ENCODE results near the gene USP14.
A peak's percentile ranks its signal among the peaks of the same experiment; 100 is the strongest.
"Not testable (repeated sequence)": the region's sequence is repeated elsewhere in the genome, so short reads cannot be mapped to it uniquely, and the experiment has no call there.

USP14 gene

GRCh38 chr18:158128-159036 lies at the start of gene USP14:
USP14 (plus strand) TSS chr18:158557; CDS start chr18:158699, 142 bp downstream.
- H3K27me3 ChIP-seq (ENCODE audit: insufficient read depth, low read length), result no peaks in the 10 kb centered on the region
- H3K4me3 ChIP-seq (ENCODE audit: low read depth, low read length), result peak within 1 kb of the TSS; percentile 90
- H3K4me1 ChIP-seq (ENCODE audit: control insufficient read depth, insufficient read depth, low read length, unreplicated experiment), result peaks cover 32% of the 10 kb centered on the region
- H3K36me3 ChIP-seq (ENCODE audit: insufficient read depth, low read length), result peaks cover 3% of the 10 kb centered on the region; the same call in 1 of the 2 replicates
- H3K27ac ChIP-seq (ENCODE audit: low read depth, low read length), result peak within 1 kb of the TSS; percentile 71
- H3K79me2 ChIP-seq (ENCODE audit: control insufficient read depth, insufficient read depth, low read length, unreplicated experiment), result peaks cover 50% of the 10 kb centered on the region
- peak within 1 kb of the TSS; percentile 79 for H2AFZ ChIP-seq (ENCODE audit: low read length, unreplicated experiment)

- not testable (repeated sequence) for H3K4me1 ChIP-seq (ENCODE audit: control insufficient read depth, insufficient read depth, low read length, unreplicated experiment); H3K27me3 ChIP-seq (ENCODE audit: insufficient read depth, low read length); H3K27ac ChIP-seq (ENCODE audit: low read depth, low read length); H3K36me3 ChIP-seq (ENCODE audit: insufficient read depth, low read length); H3K79me2 ChIP-seq (ENCODE audit: control insufficient read depth, insufficient read depth, low read length, unreplicated experiment); H2AFZ ChIP-seq (ENCODE audit: low read length, unreplicated experiment); H3K4me3 ChIP-seq (ENCODE audit: low read depth, low read length)
These were observed 49.7 kb upstream of the USP14 start for GRCh38 chr18:108665-109063.

GRCh38 chr18:109130-109921 lies 49.0 kb upstream of the USP14 start:
- H3K27ac ChIP-seq (ENCODE audit: low read depth, low read length); H2AFZ ChIP-seq (ENCODE audit: low read length, unreplicated experiment); H3K79me2 ChIP-seq (ENCODE audit: control insufficient read depth, insufficient read depth, low read length, unreplicated experiment); H3K36me3 ChIP-seq (ENCODE audit: insufficient read depth, low read length); H3K27me3 ChIP-seq (ENCODE audit: insufficient read depth, low read length); H3K4me3 ChIP-seq (ENCODE audit: low read depth, low read length); H3K4me1 ChIP-seq (ENCODE audit: control insufficient read depth, insufficient read depth, low read length, unreplicated experiment): not testable (repeated sequence)

GRCh38 chr18:109922-110261 lies 48.5 kb upstream of the USP14 start:
- H3K4me1 ChIP-seq (ENCODE audit: control insufficient read depth, insufficient read depth, low read length, unreplicated experiment); H2AFZ ChIP-seq (ENCODE audit: low read length, unreplicated experiment); H3K79me2 ChIP-seq (ENCODE audit: control insufficient read depth, insufficient read depth, low read length, unreplicated experiment); H3K36me3 ChIP-seq (ENCODE audit: insufficient read depth, low read length); H3K27me3 ChIP-seq (ENCODE audit: insufficient read depth, low read length); H3K27ac ChIP-seq (ENCODE audit: low read depth, low read length); H3K4me3 ChIP-seq (ENCODE audit: low read depth, low read length): not testable (repeated sequence)

- H3K27ac ChIP-seq (ENCODE audit: low read depth, low read length); H3K79me2 ChIP-seq (ENCODE audit: control insufficient read depth, insufficient read depth, low read length, unreplicated experiment); H2AFZ ChIP-seq (ENCODE audit: low read length, unreplicated experiment); H3K36me3 ChIP-seq (ENCODE audit: insufficient read depth, low read length); H3K4me1 ChIP-seq (ENCODE audit: control insufficient read depth, insufficient read depth, low read length, unreplicated experiment); H3K27me3 ChIP-seq (ENCODE audit: insufficient read depth, low read length); H3K4me3 ChIP-seq (ENCODE audit: low read depth, low read length): not testable (repeated sequence)
These were observed 47.8 kb upstream of the USP14 start for GRCh38 chr18:110351-111201.

- peak overlapping the region; percentile 72 for H3K4me3 ChIP-seq (ENCODE audit: low read depth, low read length)
- no peaks in the 10 kb centered on the region for H3K36me3 ChIP-seq (ENCODE audit: insufficient read depth, low read length)
- no peak overlapping the region for H3K27ac ChIP-seq (ENCODE audit: low read depth, low read length)
- H2AFZ ChIP-seq (ENCODE audit: low read length, unreplicated experiment), result peak overlapping the region; percentile 89
- H3K4me1 ChIP-seq (ENCODE audit: control insufficient read depth, insufficient read depth, low read length, unreplicated experiment), result no peaks in the 10 kb centered on the region
- no peaks in the 10 kb centered on the region for H3K79me2 ChIP-seq (ENCODE audit: control insufficient read depth, insufficient read depth, low read length, unreplicated experiment)
- no peaks in the 10 kb centered on the region for H3K27me3 ChIP-seq (ENCODE audit: insufficient read depth, low read length)
These were observed 46.9 kb upstream of the USP14 start for GRCh38 chr18:111306-112014.

- H3K79me2 ChIP-seq (ENCODE audit: control insufficient read depth, insufficient read depth, low read length, unreplicated experiment); H3K27me3 ChIP-seq (ENCODE audit: insufficient read depth, low read length); H3K36me3 ChIP-seq (ENCODE audit: insufficient read depth, low read length); H3K4me3 ChIP-seq (ENCODE audit: low read depth, low read length); H2AFZ ChIP-seq (ENCODE audit: low read length, unreplicated experiment); H3K4me1 ChIP-seq (ENCODE audit: control insufficient read depth, insufficient read depth, low read length, unreplicated experiment); H3K27ac ChIP-seq (ENCODE audit: low read depth, low read length): not testable (repeated sequence)
These were observed 46.2 kb upstream of the USP14 start for GRCh38 chr18:112015-112733.

- H3K36me3 ChIP-seq (ENCODE audit: insufficient read depth, low read length); H3K27me3 ChIP-seq (ENCODE audit: insufficient read depth, low read length); H3K4me3 ChIP-seq (ENCODE audit: low read depth, low read length); H2AFZ ChIP-seq (ENCODE audit: low read length, unreplicated experiment); H3K27ac ChIP-seq (ENCODE audit: low read depth, low read length); H3K4me1 ChIP-seq (ENCODE audit: control insufficient read depth, insufficient read depth, low read length, unreplicated experiment); H3K79me2 ChIP-seq (ENCODE audit: control insufficient read depth, insufficient read depth, low read length, unreplicated experiment): not testable (repeated sequence)
These were observed 37.7 kb upstream of the USP14 start for GRCh38 chr18:120539-121260.

- H3K4me3 ChIP-seq (ENCODE audit: low read depth, low read length), result no peak overlapping the region
- no peaks in the 10 kb centered on the region for H3K4me1 ChIP-seq (ENCODE audit: control insufficient read depth, insufficient read depth, low read length, unreplicated experiment)
- H3K27me3 ChIP-seq (ENCODE audit: insufficient read depth, low read length), result no peaks in the 10 kb centered on the region
- no peak overlapping the region for H3K27ac ChIP-seq (ENCODE audit: low read depth, low read length)
- H2AFZ ChIP-seq (ENCODE audit: low read length, unreplicated experiment), result no peak overlapping the region
- H3K36me3 ChIP-seq (ENCODE audit: insufficient read depth, low read length), result no peaks in the 10 kb centered on the region
- H3K79me2 ChIP-seq (ENCODE audit: control insufficient read depth, insufficient read depth, low read length, unreplicated experiment), result no peaks in the 10 kb centered on the region
These were observed 23.3 kb upstream of the USP14 start for GRCh38 chr18:135045-135444.

Data from ACC112 (cell line).